ENCODE measurements around the gene PLEKHA5. TPM values are rescaled to one million over a fixed set of nuclear protein-coding genes. Genes with fewer than 3 reads are reported as not detected.
"Not testable (repeated sequence)": the region's sequence is repeated elsewhere in the genome, so short reads cannot be mapped to it uniquely, and the experiment has no call there.

The PLEKHA5 gene
- total RNA-seq, 2 donors from 2014 or later: 31.0 to 32.7 TPM

DNA sequence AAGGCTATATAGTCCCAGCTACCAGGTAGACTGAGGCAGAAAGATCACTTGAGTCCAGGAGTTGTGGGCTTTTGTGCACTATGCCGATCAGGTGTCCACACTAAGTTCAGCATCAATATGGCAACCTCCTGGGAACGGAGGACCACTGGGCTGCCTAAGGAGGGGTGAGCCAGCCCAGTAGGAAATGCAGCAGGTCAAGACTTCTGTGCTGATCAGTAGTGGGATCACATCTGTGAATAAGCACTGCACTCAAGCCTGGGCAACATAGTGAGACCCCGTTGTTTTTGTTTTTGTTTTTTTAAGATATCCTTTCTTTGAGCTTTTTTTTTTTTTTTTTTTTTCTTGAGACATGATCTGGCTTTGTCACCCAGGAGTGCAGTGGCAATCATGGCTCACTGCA, 174.0 kb downstream of the PLEKHA5 start:
- DNase-seq: no peak
- TF ChIP-seq, protein P1, sequence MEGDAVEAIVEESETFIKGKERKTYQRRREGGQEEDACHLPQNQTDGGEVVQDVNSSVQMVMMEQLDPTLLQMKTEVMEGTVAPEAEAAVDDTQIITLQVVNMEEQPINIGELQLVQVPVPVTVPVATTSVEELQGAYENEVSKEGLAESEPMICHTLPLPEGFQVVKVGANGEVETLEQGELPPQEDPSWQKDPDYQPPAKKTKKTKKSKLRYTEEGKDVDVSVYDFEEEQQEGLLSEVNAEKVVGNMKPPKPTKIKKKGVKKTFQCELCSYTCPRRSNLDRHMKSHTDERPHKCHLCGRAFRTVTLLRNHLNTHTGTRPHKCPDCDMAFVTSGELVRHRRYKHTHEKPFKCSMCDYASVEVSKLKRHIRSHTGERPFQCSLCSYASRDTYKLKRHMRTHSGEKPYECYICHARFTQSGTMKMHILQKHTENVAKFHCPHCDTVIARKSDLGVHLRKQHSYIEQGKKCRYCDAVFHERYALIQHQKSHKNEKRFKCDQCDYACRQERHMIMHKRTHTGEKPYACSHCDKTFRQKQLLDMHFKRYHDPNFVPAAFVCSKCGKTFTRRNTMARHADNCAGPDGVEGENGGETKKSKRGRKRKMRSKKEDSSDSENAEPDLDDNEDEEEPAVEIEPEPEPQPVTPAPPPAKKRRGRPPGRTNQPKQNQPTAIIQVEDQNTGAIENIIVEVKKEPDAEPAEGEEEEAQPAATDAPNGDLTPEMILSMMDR (IDR thresholded peaks at IDR 0.05): no peak

DNA sequence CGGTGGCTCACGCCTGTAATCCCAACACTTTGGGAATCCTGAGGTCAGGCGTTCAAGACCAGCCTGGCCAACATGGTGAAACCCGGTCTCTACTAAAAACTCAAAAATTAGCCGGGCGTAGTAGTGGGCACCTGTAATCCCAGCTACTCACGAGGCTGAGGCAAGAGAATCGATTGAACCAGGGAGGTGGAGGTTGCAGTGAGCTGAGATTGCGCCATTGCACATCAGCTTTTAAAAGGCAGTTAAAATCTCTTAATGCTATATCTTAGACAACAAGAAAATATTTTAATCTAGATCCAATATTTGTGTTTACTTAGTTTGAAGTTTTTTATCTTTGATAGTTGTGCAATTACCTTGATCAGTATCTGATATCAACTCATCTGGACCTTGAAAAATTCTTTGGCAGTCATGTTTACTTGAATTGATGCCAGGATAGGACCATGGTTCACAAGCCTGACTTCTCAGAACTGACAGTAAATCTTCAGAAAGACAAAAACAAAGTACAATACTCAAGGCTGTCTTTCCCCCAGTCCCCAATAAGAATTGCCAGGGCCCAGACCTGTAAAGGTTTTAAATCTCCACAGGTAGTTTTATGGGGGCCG, 174.7 kb downstream of the PLEKHA5 start:
- H3K9ac ChIP-seq (ENCODE audit: low read depth in 2 of 2, low read length in 2 of 2): no peak overlapping the region
- no peaks in the 10 kb centered on the region for H3K36me3 ChIP-seq
- no peaks in the 10 kb centered on the region for H3K4me1 ChIP-seq
- H3K4me3 ChIP-seq: no peak overlapping the region
- intact Hi-C loops (cut with DNase I): no loop called here
- TF ChIP-seq, protein P1 (IDR thresholded peaks at IDR 0.05): no peak
- no peaks in the 10 kb centered on the region for H3K9me3 ChIP-seq
- no peak overlapping the region for H3K27ac ChIP-seq
- H3K27me3 ChIP-seq: no peaks in the 10 kb centered on the region
- no peak for DNase-seq

More for the DNA sequence above, 174.0 kb downstream of the PLEKHA5 start:
- no peaks in the 10 kb centered on the region for H3K4me1 ChIP-seq
- H3K4me3 ChIP-seq: no peak overlapping the region
- no peaks in the 10 kb centered on the region for H3K27me3 ChIP-seq
- H3K27ac ChIP-seq: no peak overlapping the region
- intact Hi-C loops (cut with DNase I): no loop called here
- H3K36me3 ChIP-seq: no peaks in the 10 kb centered on the region
- H3K9me3 ChIP-seq: no peaks in the 10 kb centered on the region
- H3K9ac ChIP-seq (ENCODE audit: low read depth in 2 of 2, low read length in 2 of 2): no peak overlapping the region

DNA sequence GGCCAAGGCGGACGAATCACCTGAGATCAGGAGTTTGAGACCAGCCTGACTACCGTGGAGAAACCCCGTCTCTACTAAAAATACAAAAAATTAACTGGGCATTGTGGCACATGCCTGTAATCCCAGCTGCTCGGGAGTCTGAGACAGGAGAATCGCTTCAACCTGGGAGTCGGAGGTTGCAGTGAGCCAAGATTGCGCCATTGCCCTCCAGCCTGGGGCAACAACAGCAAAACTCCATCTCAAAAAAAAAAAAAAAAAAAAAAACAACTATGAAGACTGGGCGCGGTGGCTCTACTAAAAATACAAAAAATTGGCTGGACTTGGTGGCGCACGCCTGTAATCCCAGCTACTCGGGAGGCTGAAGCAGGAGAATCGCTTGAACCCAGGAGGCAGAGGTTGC, 176.1 kb downstream of the PLEKHA5 start:
- H3K27ac ChIP-seq; intact Hi-C loops (cut with DNase I); H3K36me3 ChIP-seq; DNase-seq; H3K4me3 ChIP-seq; H3K27me3 ChIP-seq; H3K4me1 ChIP-seq; H3K9me3 ChIP-seq; H3K9ac ChIP-seq (ENCODE audit: low read depth in 2 of 2, low read length in 2 of 2): not testable (repeated sequence)

DNA sequence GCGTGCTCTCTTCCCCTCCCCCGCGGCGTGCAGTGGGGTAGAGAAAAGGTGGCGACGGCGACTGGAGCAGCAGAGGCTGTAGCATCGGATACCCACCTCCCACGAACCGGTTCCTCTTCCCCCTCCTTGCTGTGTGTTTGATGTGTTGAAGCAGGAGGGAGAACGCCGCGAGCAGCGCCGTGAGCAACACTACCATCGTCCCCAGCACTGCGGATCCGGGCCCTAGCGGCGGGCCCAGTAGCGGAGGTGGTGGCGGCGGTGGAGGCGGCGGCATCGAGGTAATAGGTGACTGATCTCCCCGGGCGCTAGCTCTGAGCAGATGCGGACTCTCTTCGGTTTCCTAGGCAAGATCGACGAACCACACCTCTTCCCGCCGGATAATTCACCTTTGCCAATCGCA, 176.8 kb downstream of the PLEKHA5 start:
- H3K27ac ChIP-seq: no peak overlapping the region
- TF ChIP-seq, protein P1 (IDR thresholded peaks at IDR 0.05): no peak
- H3K27me3 ChIP-seq: no peaks in the 10 kb centered on the region
- no peak overlapping the region for H3K9ac ChIP-seq (ENCODE audit: low read depth in 2 of 2, low read length in 2 of 2)
- H3K9me3 ChIP-seq: no peaks in the 10 kb centered on the region
- H3K4me1 ChIP-seq: no peaks in the 10 kb centered on the region
- no peaks in the 10 kb centered on the region for H3K36me3 ChIP-seq
- intact Hi-C loops (cut with DNase I): no loop called here
- no peak for DNase-seq
- no peak overlapping the region for H3K4me3 ChIP-seq

DNA sequence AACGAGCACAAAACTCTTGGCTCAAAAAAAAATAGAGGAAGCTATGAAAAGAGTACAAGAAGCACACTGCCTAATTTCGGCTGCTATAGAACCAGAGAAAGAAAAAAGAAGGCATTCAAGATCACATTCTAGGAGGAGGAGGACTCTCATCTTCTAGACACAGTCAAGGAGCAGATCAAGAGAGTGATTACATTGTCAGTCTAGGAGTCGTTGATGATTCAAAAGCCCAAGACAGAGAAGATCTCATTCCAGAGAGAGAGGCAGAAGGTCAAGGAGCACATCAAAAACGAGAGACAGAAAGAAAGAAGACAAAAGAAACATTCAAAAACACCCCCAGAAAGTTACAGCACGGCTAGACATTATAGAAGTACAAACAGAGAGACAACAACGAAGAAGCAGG, 177.9 kb downstream of the PLEKHA5 start:
- no peaks in the 10 kb centered on the region for H3K9me3 ChIP-seq
- no peaks in the 10 kb centered on the region for H3K36me3 ChIP-seq
- no peaks in the 10 kb centered on the region for H3K4me1 ChIP-seq
- intact Hi-C loops (cut with DNase I): no loop called here
- H3K27ac ChIP-seq: no peak overlapping the region
- no peak for DNase-seq
- H3K4me3 ChIP-seq: no peak overlapping the region
- TF ChIP-seq, protein P1 (IDR thresholded peaks at IDR 0.05): no peak
- H3K9ac ChIP-seq (ENCODE audit: low read depth in 2 of 2, low read length in 2 of 2): no peak overlapping the region
- H3K27me3 ChIP-seq: no peaks in the 10 kb centered on the region

DNA sequence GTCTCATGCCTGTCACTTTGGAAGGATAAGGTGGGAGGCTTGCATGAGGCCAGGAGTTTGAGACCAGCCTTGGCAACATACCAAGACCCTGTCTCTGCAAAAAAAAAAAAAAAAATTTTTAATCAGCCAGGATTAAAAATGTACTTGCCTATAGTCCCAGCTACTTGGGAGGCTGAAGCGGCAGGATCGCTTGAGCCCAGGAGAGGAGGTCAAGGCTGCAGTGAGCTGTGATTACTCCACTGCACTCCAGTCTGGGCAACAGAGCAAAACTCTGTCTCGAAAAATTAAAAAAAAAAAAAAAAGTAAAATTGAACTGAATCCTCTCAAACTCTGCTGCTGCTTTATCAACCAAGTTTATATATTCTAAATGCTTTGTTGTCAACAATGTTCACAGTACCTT, 181.6 kb downstream of the PLEKHA5 start:
- TF ChIP-seq, protein P1 (IDR thresholded peaks at IDR 0.05): no peak
- Histone ChIP-seq H3K9me3 (no peaks in the 10 kb centered on the region), H3K27ac (no peak overlapping the region), H3K4me1 (no peaks in the 10 kb centered on the region), H3K27me3 (no peaks in the 10 kb centered on the region), H3K9ac (ENCODE audit: low read depth in 2 of 2, low read length in 2 of 2) (no peak overlapping the region), H3K4me3 (no peak overlapping the region), H3K36me3 (no peaks in the 10 kb centered on the region)
- intact Hi-C loops (cut with DNase I): no loop called here
- no peak for DNase-seq

Data from colonic mucosa (tissue), 4 donors.